NCI-H1048 (cell line): Measurements from ENCODE around the gene ZNF208.
"Not testable (repeated sequence)": the region's sequence is repeated elsewhere in the genome, so short reads cannot be mapped to it uniquely, and the experiment has no call there.

Source experiments
- DNase-seq: peaks from one replicate; lab custom pipeline; 2025; lab: John Stamatoyannopoulos, UW

Gene ZNF208

GRCh38 chr19:21884786-21885185 lies 126.0 kb downstream of the ZNF208 start:
- not testable (repeated sequence) for DNase-seq

GRCh38 chr19:21883516-21883915 lies 127.2 kb downstream of the ZNF208 start:
- no peak for DNase-seq
